ENCODE results near the gene BCAP31. TPM values are rescaled to one million over a fixed set of nuclear protein-coding genes. Genes with fewer than 3 reads are reported as not detected.
A peak's percentile ranks its signal among the peaks of the same experiment; 100 is the strongest.
"Not testable (repeated sequence)": the region's sequence is repeated elsewhere in the genome, so short reads cannot be mapped to it uniquely, and the experiment has no call there.

The BCAP31 gene
- total RNA-seq, 1 experiment from 2014 or later, result 311 TPM

DNA sequence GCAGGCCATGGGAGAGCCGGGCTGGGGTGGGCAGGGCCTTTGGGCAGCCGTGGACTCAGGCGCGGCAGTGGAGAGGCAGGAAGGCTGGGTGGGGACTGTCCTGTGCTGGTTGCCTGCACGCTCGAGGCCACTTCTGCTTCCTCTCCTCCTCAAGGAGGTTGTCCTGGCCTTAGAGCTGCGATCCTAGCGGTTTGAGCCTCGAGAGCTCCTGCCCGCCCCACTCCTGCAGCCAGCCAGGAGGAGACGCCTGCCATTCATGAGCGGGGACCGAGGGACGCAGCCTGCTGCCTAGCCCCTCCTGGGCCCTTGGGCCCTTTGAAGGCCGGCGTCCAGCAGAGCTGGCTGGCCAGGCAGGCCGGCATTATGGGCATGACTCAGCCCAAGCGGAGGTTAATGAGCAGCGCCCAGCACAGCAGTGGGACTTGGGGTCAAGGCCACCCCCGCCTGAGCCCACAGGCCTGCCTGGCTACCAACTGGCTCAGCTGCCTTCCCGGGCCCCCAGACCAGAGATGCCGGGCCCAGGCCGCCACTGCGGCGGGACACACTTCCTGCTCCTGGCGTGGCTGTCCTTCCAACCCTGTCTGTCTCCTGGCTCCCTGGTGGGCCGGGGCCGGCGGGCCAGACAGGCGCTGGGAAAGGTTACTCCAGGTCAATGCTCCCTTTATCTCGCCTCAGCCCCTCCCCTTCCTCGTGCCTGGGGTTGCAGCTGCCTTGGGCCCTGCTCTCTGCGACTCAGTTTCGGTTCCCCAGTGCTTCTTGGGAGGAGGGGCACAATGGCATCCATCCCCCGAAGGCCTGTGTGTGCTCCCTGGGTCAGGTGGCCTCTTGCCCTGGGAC, 2.3 kb upstream of the BCAP31 start:
- peak; percentile 85 for DNase-seq
- Histone ChIP-seq H3K9me3 (no peaks in the 10 kb centered on the region), H3K36me3 (peaks cover 29% of the 10 kb centered on the region), H3K4me3 (peak overlapping the region; percentile 73), H3K27me3 (no peaks in the 10 kb centered on the region)

DNA sequence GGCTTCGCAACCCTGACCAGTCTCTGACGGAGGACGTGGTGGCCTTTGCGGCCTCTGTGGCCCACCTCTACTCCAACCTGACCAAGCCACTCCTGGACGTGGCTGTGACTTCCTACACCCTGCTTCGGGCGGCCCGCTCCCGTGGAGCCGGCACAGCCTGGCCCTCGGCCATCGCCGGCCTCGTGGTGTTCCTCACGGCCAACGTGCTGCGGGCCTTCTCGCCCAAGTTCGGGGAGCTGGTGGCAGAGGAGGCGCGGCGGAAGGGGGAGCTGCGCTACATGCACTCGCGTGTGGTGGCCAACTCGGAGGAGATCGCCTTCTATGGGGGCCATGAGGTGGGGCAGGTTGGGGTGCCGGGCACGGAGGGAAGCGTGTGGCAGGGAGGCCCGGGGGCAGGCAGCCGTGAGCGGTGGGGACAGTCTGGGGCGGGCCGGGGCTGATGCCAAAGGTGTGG, 1.7 kb upstream of the BCAP31 start:
- Histone ChIP-seq H3K9me3 (no peaks in the 10 kb centered on the region), H3K4me3 (peak overlapping the region; percentile 73), H3K36me3 (peaks cover 24% of the 10 kb centered on the region), H3K27me3 (no peaks in the 10 kb centered on the region)
- DNase-seq, result no peak

- H3K27me3 ChIP-seq, result no peaks in the 10 kb centered on the region
- no peaks in the 10 kb centered on the region for H3K9me3 ChIP-seq
- peak overlapping the region; percentile 73 for H3K4me3 ChIP-seq
- no peak for DNase-seq
- peaks cover 26% of the 10 kb centered on the region for H3K36me3 ChIP-seq
These were observed 1.0 kb upstream of the BCAP31 start for GRCh38 chrX:153725039-153725831.

DNA sequence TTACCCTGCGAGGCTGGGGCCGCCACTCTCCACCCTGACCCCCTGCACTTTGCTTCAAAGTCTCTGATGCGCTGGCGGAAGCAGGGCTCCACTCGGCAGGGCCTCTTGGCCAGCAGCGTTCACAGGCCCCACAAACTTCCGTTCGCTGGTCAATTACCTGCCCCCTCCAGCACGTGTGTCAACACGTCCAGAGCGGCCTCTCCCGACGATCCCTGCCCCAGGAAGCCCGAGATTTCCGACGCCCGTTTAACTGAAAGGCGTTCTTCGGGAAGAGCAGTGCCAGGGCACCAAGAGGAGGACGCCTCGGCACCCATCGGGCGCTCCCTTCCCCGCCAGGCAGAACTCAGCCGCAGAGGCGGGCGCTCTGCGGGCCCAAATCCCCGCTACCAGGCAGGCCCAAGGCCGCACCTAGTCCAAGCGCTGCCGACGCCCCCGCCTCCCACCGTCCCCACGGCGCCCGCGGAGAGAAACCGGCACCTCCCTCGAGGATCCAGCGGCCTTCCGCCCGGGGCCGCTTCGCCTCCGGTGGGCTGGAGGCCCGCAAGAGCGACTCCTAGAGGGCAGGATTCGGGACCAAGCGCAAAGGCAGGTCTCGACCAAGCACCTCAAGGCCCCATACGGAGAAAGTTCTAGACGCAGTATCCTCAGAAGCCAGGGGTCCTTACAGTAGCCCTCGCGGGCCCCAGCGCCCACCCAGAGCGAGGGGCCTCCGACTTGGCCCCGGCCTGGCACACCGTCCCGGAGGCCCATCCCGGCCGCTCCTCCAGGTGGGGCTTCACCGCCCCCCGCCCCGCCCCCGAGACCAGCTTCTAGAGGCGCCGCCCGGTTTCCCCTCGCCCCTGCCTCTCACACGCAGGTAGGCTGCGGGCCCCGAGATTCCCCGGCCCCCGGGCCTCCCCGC, 586 bp downstream of the BCAP31 start:
- peak; percentile 41 for DNase-seq
- H3K27me3 ChIP-seq, result no peaks in the 10 kb centered on the region

DNA sequence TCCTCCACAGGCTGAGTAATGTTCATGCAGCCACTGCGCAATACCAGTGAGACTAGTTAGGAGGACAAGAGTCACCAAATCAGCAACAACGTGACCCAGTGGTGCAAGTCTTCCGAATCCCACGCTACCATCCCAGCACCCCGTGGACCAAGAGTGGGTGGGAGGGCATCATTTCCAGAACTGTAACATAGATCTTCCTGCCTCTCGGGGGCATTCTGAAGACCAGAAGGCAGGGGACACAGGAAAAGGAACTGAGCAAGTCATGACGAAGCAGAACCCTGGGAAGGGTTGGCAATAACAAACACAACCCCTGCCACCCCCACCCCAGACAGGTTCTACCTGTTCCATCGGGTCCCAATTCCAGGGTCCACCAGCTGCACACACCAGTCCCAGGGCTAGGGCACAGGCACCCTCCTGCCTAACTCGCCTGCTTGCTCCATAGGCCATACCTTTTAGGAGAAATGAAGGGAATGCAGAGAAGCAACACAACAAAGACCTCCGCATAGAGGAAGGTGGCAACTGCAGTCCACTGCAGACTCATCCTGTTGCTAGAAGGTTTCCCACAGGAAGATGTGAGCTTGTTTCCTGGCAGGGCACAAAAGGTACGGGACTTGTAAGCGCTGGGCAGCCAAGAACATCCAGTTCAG, 1.4 kb downstream of the BCAP31 start:
- DNase-seq, result no peak
- no peaks in the 10 kb centered on the region for H3K9me3 ChIP-seq
- H3K27me3 ChIP-seq, result no peaks in the 10 kb centered on the region
- peaks cover 21% of the 10 kb centered on the region for H3K36me3 ChIP-seq
- H3K4me3 ChIP-seq, result peak overlapping the region; percentile 73

More for the DNA sequence above, 586 bp downstream of the BCAP31 start:
- Histone ChIP-seq H3K9me3 (no peaks in the 10 kb centered on the region), H3K36me3 (peaks cover 19% of the 10 kb centered on the region), H3K4me3 (peak overlapping the region; percentile 73)

DNA sequence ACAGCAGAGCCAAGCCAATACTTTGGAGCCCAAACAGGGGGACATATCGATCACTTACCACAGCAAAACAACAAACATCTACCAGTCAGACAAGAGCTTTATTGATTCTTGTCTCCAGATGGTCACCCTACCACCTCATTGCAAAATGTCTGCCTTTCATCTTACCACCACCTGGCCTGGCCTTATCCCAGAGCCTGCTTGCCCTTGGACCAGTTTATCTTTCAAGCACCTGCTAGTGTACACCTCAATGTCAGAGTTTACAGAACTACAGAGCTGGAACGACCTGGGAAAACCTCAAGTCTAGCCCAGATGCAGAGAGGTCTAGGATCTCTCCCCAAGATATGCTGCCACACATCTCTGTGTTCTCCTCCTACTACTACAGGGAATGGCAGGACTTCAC, 4.5 kb downstream of the BCAP31 start:
- DNase-seq, result no peak
- Histone ChIP-seq H3K36me3 (peaks cover 29% of the 10 kb centered on the region), H3K27me3 (no peaks in the 10 kb centered on the region), H3K4me3 (no peak overlapping the region), H3K9me3 (no peaks in the 10 kb centered on the region)

GRCh38 chrX:153719238-153719637, 4.9 kb downstream of the BCAP31 start:
- Histone ChIP-seq H3K36me3 (peaks cover 31% of the 10 kb centered on the region), H3K9me3 (no peaks in the 10 kb centered on the region), H3K4me3 (no peak overlapping the region), H3K27me3 (no peaks in the 10 kb centered on the region)
- no peak for DNase-seq

GRCh38 chrX:153717445-153717844, 6.7 kb downstream of the BCAP31 start:
- no peak for DNase-seq
- Histone ChIP-seq H3K9me3 (no peaks in the 10 kb centered on the region), H3K4me3 (no peak overlapping the region), H3K27me3 (no peaks in the 10 kb centered on the region), H3K36me3 (peaks cover 27% of the 10 kb centered on the region)

DNA sequence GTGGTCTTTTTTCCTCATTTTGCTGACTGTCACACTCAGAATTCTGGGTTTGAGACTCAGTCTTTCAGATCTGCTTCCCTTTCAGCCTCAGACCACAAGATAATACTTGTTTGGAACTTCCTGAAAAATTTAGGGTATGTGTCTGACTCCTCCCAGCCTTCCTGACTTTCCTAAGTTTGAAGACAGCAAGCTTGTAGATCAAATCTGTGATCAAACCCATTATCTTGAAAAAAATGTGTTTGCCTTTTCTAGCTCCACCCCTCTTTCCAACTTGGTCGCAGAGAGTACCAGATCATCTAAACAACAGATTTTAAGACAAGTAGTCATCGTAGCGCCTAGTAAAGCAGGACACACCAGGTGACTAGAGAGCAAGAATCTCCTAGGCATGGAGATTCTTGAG, 9.9 kb downstream of the BCAP31 start:
- H3K36me3 ChIP-seq, result peaks cover 14% of the 10 kb centered on the region
- H3K9me3 ChIP-seq, result no peaks in the 10 kb centered on the region
- no peak overlapping the region for H3K4me3 ChIP-seq
- no peaks in the 10 kb centered on the region for H3K27me3 ChIP-seq
- DNase-seq, result no peak

DNA sequence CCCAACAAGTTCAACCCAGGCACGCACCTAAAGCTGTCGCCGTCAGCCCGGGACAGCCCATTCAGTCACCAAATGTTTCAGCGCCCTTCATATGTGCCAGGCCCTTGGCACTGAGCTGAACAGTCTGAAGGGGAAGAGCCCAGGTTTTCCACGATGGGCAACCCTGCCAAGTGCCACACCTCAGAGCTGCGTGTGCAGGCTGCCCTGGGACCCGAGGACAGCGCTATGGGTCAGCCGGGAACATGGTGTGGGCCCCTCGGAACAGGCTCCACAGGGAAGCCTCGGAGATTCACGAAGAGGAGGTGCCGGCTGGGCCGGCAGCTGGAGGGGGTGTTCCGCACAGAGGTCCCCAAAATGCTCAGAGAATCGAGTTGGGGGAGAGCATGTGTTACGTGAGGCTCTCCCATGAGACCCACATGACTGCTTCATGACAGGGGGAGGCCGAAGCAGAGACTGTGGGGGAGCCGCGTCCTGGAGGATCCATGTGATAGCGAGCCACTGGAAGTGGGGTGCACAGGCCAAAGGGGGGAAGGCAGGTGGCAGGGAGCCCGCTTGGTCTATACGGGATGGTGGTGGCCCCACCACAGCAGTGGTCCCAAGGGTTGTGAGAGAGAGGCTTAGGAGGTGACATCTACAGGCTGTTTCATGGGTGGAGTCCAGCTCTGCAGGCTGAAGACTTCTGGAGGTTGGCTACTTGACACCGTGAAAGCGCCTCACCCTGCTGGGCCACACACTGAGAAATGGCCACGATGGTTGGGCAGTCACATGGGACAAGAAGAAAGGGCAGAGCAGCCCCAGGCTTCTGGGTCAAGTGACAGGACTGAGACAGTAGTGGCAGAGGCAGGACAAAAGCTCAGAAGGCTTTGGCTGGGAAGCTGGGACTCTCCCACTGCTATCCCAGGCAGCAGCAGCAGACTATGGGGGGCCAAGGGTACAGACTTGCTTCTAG, 14.2 kb downstream of the BCAP31 start:
- Histone ChIP-seq H3K36me3 (peaks cover 7% of the 10 kb centered on the region), H3K9me3 (no peaks in the 10 kb centered on the region), H3K27me3 (no peaks in the 10 kb centered on the region), H3K4me3 (no peak overlapping the region)
- no peak for DNase-seq

GRCh38 chrX:153708415-153708814, 15.8 kb downstream of the BCAP31 start:
- H3K4me3 ChIP-seq, result no peak overlapping the region
- H3K9me3 ChIP-seq, result no peaks in the 10 kb centered on the region
- no peaks in the 10 kb centered on the region for H3K27me3 ChIP-seq
- H3K36me3 ChIP-seq, result no peaks in the 10 kb centered on the region; the same call in 1 of the 2 replicates
- peak; percentile 65 for DNase-seq

- DNase-seq, result no peak
- Histone ChIP-seq H3K4me3 (no peak overlapping the region), H3K27me3 (no peaks in the 10 kb centered on the region), H3K9me3 (no peaks in the 10 kb centered on the region), H3K36me3 (no peaks in the 10 kb centered on the region; the same call in 1 of the 2 replicates)
These were observed 16.8 kb downstream of the BCAP31 start for GRCh38 chrX:153707406-153707805.

GRCh38 chrX:153706799-153707198, 17.4 kb downstream of the BCAP31 start:
- Histone ChIP-seq H3K27me3 (no peaks in the 10 kb centered on the region), H3K4me3 (no peak overlapping the region), H3K9me3 (no peaks in the 10 kb centered on the region), H3K36me3 (no peaks in the 10 kb centered on the region; the same call in 1 of the 2 replicates)
- DNase-seq, result no peak

- H3K36me3 ChIP-seq, H3K9me3 ChIP-seq, H3K27me3 ChIP-seq, DNase-seq, H3K4me3 ChIP-seq: not testable (repeated sequence)
These were observed 18.7 kb downstream of the BCAP31 start for GRCh38 chrX:153705403-153706060.
